CD4-positive, alpha-beta T cell treated with Interleukin-15 for 4 hours (primary cell): ENCODE measurements around the gene STIMATE.
A peak's percentile ranks its signal among the peaks of the same experiment; 100 is the strongest.

Experiments
- DNase-seq: peaks from one replicate; pipeline ENCODE4 v3.0.0-alpha.2; 2020; ENCODE audit warnings: low spot score

Gene STIMATE

DNA sequence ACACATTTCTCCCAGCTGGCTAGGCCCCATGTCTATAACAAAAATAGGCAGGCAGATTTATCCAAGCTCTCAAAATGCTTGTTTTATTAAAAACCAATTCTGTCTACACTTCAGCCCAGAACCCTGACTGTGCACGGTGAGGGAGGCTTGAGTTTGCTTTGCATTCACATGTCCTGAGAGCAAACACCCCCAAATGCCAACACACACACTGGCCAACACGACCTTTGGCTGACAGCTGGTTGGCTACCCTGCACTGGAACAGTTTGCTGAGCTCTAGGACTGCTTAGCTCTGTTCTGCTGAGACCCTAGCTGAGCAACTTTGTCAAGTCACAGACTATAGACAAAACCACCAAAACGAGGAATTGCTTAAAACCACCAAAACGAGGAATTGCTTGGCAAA lies 3.6 kb downstream of the STIMATE start:
- no peak for DNase-seq

DNA sequence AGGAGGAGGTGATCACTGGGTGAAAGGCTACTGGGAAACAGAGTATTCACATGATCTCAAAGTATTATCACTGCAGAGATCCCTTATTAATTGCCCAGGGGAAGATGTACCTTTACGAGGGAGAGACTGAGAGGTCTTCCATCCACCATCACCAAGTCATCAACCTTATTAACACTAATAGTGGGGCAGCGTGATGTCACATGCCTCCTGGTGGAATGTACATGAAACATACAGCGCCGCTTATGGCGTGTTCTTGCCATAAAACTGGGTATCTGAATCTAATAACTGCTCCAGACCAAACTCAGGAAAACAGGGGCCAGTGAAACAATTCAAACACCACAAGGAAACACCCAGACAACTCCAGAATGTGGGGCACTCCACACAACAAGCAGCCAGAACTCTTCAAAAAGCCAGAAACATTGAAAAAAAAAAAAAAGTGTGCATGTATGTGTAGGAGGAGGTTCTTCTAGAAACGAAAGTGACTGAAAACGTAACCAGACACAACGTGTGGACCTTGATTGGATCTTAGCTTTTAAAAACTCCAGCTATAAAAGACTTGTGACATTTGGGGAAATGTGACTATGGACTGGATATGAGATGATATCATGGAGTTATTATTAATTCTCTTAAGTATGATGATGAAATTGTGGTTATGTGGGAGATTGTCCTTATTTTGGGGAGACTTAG lies 4.6 kb downstream of the STIMATE start:
- peak; percentile 47 for DNase-seq

- no peak for DNase-seq
These were observed 5.1 kb downstream of the STIMATE start for GRCh38 chr3:52892290-52892624.

GRCh38 chr3:52891615-52892081 lies 5.7 kb downstream of the STIMATE start:
- no peak for DNase-seq

- no peak for DNase-seq
These were observed 6.2 kb downstream of the STIMATE start for GRCh38 chr3:52891164-52891563.

- peak; percentile 39 for DNase-seq
These were observed 6.6 kb downstream of the STIMATE start for GRCh38 chr3:52890735-52891134.

DNA sequence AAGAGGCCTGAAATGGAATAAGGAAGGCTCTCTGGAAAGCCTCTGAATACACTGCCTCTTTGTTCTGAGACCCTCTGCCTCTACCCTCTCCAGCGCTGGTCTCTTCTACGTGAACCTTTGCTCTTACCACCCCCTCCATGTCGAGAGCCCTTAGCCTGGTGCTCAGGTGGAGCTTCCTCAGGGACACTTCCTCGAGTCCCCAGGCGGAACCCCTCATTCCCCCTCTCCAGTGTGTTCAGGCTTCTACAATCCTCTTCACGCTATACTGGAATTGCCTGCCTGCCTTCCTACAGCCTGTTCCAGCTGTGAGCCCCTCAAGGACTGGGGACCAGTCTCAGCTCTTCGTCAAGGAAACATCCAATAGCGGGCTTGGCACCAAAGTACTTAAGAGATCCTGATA lies 7.4 kb downstream of the STIMATE start:
- DNase-seq, result no peak

DNA sequence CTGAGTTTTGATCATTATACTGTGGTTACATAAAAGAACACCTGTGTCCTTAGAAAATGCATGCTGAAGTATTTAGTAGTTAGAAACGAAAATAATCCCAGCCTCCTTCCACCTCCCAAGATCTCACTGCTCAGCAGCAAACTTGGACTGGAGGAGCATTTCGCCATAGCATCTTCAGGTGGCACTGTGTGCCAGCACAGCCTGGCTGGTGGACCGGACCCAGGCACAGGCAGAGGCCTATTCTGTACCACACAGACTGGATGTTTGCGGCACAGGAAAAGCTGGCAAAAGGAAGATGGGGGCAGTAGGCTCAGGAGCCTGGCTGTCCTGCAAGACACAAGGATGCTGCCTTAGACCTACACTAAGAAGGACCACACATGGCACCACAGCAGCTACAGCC lies 10.2 kb downstream of the STIMATE start:
- no peak for DNase-seq

GRCh38 chr3:52886049-52886730 lies 11.2 kb downstream of the STIMATE start:
- no peak for DNase-seq

GRCh38 chr3:52882377-52882776 lies 15.0 kb downstream of the STIMATE start:
- no peak for DNase-seq

- DNase-seq, result no peak
These were observed 15.5 kb downstream of the STIMATE start for GRCh38 chr3:52881871-52882270.

GRCh38 chr3:52880474-52880873 lies 16.9 kb downstream of the STIMATE start:
- no peak for DNase-seq

DNA sequence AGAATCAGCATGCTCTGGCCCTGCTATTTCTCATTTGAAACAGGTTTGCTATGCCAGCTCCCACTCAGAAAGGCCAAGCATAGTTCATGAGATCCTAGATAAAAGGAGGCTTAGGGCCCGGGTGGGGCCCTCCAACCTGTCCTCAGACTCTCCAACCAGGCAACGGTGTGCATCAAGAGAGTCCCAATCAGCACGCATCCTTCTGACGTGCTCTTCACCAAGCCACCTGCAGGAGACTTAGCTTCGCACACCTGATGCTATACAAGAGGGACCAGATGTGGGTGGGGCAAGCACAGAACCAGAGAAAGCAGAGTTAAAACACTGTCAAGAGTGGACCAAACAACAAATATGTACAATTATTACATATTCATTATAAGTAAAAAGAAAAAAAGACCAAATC lies 17.3 kb downstream of the STIMATE start:
- DNase-seq, result no peak

- no peak for DNase-seq
These were observed 17.8 kb downstream of the STIMATE start for GRCh38 chr3:52879581-52879980.

DNA sequence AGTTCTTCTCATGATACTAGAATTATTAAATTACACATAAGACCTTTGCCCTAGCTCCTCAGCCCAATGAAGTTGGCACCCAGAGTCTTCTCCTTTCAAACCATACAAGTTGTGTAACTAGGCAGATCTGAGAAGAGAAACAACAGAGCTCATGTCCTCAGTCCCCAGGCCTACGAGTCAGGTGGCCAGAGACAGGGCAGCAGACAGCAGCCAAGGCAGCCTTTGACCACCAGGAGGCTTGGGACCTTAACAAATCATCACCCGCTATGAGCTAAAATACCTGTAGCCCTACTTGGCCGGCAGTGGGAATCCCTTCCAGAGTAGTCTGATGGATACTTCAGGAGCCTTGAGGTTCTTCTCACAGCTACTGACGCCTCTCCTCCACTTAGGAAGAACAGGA lies 18.3 kb downstream of the STIMATE start:
- DNase-seq, result no peak

- DNase-seq, result no peak
These were observed 20.3 kb downstream of the STIMATE start for GRCh38 chr3:52877085-52877484.

GRCh38 chr3:52874864-52875587 lies 22.3 kb downstream of the STIMATE start:
- DNase-seq, result no peak

GRCh38 chr3:52874160-52874701 lies 23.1 kb downstream of the STIMATE start:
- DNase-seq, result no peak

- no peak for DNase-seq
These were observed 23.8 kb downstream of the STIMATE start for GRCh38 chr3:52873433-52874159.

GRCh38 chr3:52872245-52872644 lies 25.1 kb downstream of the STIMATE start:
- DNase-seq, result no peak

- no peak for DNase-seq
These were observed 25.6 kb downstream of the STIMATE start for GRCh38 chr3:52871761-52872160.

DNA sequence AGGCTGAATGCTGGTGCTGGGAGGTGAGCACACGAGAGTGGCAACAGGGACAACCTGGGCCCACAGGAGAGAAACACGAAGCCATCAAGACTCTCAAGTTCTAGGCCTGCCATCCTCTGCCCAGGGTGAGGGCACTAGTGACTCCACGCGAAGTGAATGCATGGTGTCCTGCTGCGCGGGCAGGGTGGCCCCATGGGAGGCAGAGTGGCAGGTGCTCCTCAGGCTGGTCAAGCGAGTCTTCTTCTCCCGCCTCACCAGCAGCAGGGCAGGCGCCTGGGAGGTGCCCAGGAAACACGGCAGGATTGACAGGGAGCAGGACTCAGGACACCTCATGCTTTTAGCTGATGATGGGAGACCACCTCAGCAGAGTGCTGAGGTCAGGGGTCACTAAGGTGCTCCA lies 26.9 kb downstream of the STIMATE start:
- DNase-seq, result no peak
